AG04450 (cell line): Measurements from ENCODE around the gene CYTH2. TPM values are rescaled to one million over a fixed set of nuclear protein-coding genes. Genes with fewer than 3 reads are reported as not detected.

ENCODE experiments used
- CTCF ChIA-PET: fragments of 300-600, 350-600 bp; formaldehyde crosslinking; extraction: SDS; loops from one replicate; lab custom pipeline; 2022; ENCODE audit warnings: antibody characterized with exemption, inconsistent platforms; lab: Charles Lee
- POLR2A ChIA-PET: fragments of 350-600 bp; formaldehyde crosslinking; extraction: SDS; loops from one replicate; lab custom pipeline; 2021; ENCODE audit warnings: antibody characterized with exemption, inconsistent platforms; lab: Yijun Ruan, JAX
- DNase-seq: peaks from one replicate; pipeline ENCODE4 v3.0.0-alpha.2; 2011; ENCODE audit warnings: low read depth, low spot score
- H3K27ac ChIP-seq: one replicate; pipeline ENCODE4 v1.5.1; 2012; ENCODE audit warnings: low read depth, low read length, control low read depth
- H3K27me3 ChIP-seq: one replicate; pipeline ENCODE4 v1.6.0; 2012; ENCODE audit warnings: low read length; ENCODE audit not compliant: control insufficient read depth, insufficient read depth
- H3K4me3 ChIP-seq: 2 replicates; pipeline ENCODE4 v1.5.1; 2011; ENCODE audit warnings: mild to moderate bottlenecking, low read depth, low read length, control low read depth
- H3K9me3 ChIP-seq: 2 replicates; pipeline ENCODE4 v1.5.1; 2012; ENCODE audit warnings: low read length; ENCODE audit not compliant: control insufficient read depth, insufficient read depth
- polyA plus RNA-seq: library from polyadenylated mRNA; depleted of rRNA; stranded (reverse); fragments of >200 nt; gene quantifications from 2 replicates; pipeline ENCODE4 v1.2.3, GENCODE V29; 2011; rRNA removed
- TF ChIP-seq, protein P1 (sequence below): IDR thresholded peaks from 2 replicates; pipeline ENCODE4 v1.5.1; 2011; ENCODE audit warnings: low read depth, low read length, control low read depth, inconsistent platforms

CYTH2 gene
- polyA plus RNA-seq, 1 experiment = 29.3 TPM

DNA sequence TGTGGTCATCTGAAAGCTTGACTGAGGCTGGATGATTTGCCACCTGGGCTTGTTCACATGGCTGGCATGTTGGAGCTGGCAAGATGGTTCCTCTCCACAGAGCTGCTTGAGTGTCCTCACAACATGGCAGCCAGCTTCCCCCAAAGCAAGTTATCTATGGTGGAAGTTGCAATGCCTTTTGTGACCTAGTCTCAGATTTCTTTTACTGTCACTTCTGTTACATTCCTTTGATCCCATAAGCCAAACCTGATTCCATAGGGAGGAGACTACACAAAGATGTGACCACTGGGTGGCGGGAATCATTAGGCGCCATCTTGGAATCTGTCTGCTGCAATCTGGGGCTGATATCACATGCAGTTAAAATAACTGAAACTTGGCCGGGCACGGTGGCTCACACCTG lies 60.0 kb downstream of the CYTH2 start:
- no peak for DNase-seq
- Histone ChIP-seq H3K27ac (no peak overlapping the region), H3K27me3 (peaks cover 6% of the 10 kb centered on the region), H3K4me3 (no peak overlapping the region), H3K9me3 (peaks cover 27% of the 10 kb centered on the region)
- ChIA-PET CTCF (no interaction called here), POLR2A (no interaction called here)
- TF ChIP-seq, protein P1, sequence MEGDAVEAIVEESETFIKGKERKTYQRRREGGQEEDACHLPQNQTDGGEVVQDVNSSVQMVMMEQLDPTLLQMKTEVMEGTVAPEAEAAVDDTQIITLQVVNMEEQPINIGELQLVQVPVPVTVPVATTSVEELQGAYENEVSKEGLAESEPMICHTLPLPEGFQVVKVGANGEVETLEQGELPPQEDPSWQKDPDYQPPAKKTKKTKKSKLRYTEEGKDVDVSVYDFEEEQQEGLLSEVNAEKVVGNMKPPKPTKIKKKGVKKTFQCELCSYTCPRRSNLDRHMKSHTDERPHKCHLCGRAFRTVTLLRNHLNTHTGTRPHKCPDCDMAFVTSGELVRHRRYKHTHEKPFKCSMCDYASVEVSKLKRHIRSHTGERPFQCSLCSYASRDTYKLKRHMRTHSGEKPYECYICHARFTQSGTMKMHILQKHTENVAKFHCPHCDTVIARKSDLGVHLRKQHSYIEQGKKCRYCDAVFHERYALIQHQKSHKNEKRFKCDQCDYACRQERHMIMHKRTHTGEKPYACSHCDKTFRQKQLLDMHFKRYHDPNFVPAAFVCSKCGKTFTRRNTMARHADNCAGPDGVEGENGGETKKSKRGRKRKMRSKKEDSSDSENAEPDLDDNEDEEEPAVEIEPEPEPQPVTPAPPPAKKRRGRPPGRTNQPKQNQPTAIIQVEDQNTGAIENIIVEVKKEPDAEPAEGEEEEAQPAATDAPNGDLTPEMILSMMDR = no peak

DNA sequence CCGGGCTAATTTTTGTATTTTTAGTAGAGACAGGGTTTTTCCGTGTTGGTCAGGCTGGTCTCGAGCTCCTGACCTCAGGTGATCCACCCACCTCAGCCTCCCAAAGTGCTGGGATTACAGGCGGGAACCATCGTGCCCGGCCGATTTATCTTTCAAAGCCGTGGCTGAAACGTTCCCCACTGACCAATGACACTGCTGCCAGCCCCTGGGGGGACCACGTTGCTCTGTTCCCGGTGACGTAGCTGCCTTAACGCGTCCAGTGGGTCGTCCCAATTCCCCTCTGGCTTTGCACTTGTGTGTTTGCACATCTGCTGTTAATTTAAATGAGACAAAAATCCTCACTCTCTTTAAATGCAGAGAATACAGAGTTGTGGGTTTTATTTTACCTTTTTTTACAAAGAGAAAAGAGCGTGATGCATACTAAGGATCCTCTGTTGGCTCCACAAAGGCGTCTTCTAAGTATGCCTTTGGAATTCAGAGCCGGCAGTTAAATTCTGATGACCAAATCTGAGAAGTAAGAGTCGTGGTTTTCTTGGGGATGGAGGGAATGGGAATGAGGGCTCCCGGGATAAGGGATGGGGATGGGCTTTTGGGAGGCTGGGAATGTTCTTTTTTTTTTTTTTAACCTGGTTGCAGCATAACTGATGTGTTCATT lies 61.0 kb downstream of the CYTH2 start:
- Histone ChIP-seq H3K9me3 (peaks cover 21% of the 10 kb centered on the region), H3K27me3 (peaks cover 3% of the 10 kb centered on the region), H3K27ac (no peak overlapping the region), H3K4me3 (no peak overlapping the region)
- POLR2A ChIA-PET = no interaction called here
- TF ChIP-seq, protein P1 = no peak
- DNase-seq = no peak
- CTCF ChIA-PET = no interaction called here

DNA sequence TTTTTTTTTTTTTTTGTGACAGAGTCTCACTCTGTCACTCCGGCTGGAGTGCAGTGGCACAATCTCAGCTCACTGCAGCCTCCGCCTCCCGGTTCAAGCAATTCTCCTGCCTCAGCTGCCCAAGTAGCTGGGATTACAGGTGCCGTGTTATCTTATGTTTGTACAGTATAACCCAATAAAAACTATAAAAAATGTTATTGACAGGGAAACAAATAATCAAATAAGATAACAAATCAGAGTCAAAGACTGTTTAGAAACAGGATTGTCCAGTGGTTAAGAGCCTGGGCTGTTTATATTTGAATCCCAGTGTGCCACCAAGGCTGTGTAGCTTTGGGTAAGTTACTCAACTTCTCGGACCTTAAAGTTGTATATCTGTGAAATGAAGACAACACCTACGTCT lies 61.6 kb downstream of the CYTH2 start:
- Histone ChIP-seq H3K27me3 (peaks cover 3% of the 10 kb centered on the region), H3K4me3 (no peak overlapping the region), H3K27ac (no peak overlapping the region), H3K9me3 (peaks cover 21% of the 10 kb centered on the region)
- DNase-seq = no peak
- TF ChIP-seq, protein P1 = no peak
- ChIA-PET POLR2A (no interaction called here), CTCF (interaction anchor here (0.7 kb wide), 1 partner anchor 38 kb away, joined by 4 read pairs; no protein-coding TSS in a partner anchor)

Other genes starting within 250 kb of the CYTH2 start
- gene CARD8, start 213.5 kb upstream of the CYTH2 start, polyA plus RNA-seq = 18.8 and 22.4 TPM in 2 replicates
- 0.53 and 0.63 TPM in 2 replicates for gene ZNF114, start 199.3 kb upstream of the CYTH2 start, polyA plus RNA-seq
- gene EMP3, start 143.8 kb upstream of the CYTH2 start, polyA plus RNA-seq = 227 and 341 TPM in 2 replicates
- gene TMEM143, start 105.4 kb upstream of the CYTH2 start, polyA plus RNA-seq = 4.7 and 5.1 TPM in 2 replicates
- gene SYNGR4, start 105.0 kb upstream of the CYTH2 start, polyA plus RNA-seq = not detected in 2 replicates
- 168 and 187 TPM in 2 replicates for gene KDELR1, start 77.8 kb upstream of the CYTH2 start, polyA plus RNA-seq
- gene GRIN2D, start 75.7 kb upstream of the CYTH2 start, polyA plus RNA-seq = 0.07 and 0.10 TPM in 2 replicates
- gene GRWD1, start 23.4 kb upstream of the CYTH2 start, polyA plus RNA-seq = 15.2 and 16.0 TPM in 2 replicates
- 0.20 and 0.25 TPM in 2 replicates for gene KCNJ14, start 13.8 kb upstream of the CYTH2 start, polyA plus RNA-seq
- 0.25 TPM in 2 replicates for gene LMTK3, start 42.5 kb downstream of the CYTH2 start, polyA plus RNA-seq
- 0.12 and 0.20 TPM in 2 replicates for gene SULT2B1, start 82.8 kb downstream of the CYTH2 start, polyA plus RNA-seq
- gene SPACA4, start 137.4 kb downstream of the CYTH2 start, polyA plus RNA-seq = not detected in 2 replicates
- not detected in 2 replicates for gene FAM83E, start 145.7 kb downstream of the CYTH2 start, polyA plus RNA-seq
- gene RPL18, start 149.8 kb downstream of the CYTH2 start, polyA plus RNA-seq = 1,020 and 1,259 TPM in 2 replicates
- 4.6 and 6.1 TPM in 2 replicates for gene SPHK2, start 150.1 kb downstream of the CYTH2 start, polyA plus RNA-seq
- 3.4 and 4.0 TPM in 2 replicates for gene DBP, start 168.0 kb downstream of the CYTH2 start, polyA plus RNA-seq
- gene CA11, start 176.8 kb downstream of the CYTH2 start, polyA plus RNA-seq = 3.7 and 4.3 TPM in 2 replicates
- gene NTN5, start 203.6 kb downstream of the CYTH2 start, polyA plus RNA-seq = 0.04 and 0.10 TPM in 2 replicates
- not detected in 2 replicates for gene FUT2, start 226.6 kb downstream of the CYTH2 start, polyA plus RNA-seq